Hematopoietic multipotent progenitor cell treated with erythropoietin and hydrocortisone succinate and interleukin-3 and kit ligand, for 8 days (in vitro differentiated cells): ENCODE measurements around the gene NRIP3.

ENCODE experiments used
- DNase-seq: peaks from one replicate; pipeline ENCODE4 v3.0.0-alpha.2; 2015

NRIP3 gene

GRCh38 chr11:9003573-9004182 lies at the start of gene NRIP3:
Gene NRIP3 (minus strand): TSS chr11:9004001. CDS start chr11:9003935, 66 bp downstream.
- peak; percentile 52 for DNase-seq

GRCh38 chr11:9052316-9052715 lies 48.5 kb upstream of the NRIP3 start:
- no peak for DNase-seq

- DNase-seq, result no peak
These were observed 46.2 kb upstream of the NRIP3 start for GRCh38 chr11:9049959-9050358.

GRCh38 chr11:9047964-9048523 lies 44.2 kb upstream of the NRIP3 start:
- DNase-seq, result no peak

GRCh38 chr11:9046481-9046880 lies 42.7 kb upstream of the NRIP3 start:
- no peak for DNase-seq

- no peak for DNase-seq
These were observed 38.7 kb upstream of the NRIP3 start for GRCh38 chr11:9042488-9042887.

GRCh38 chr11:9041747-9042146 lies 37.9 kb upstream of the NRIP3 start:
- no peak for DNase-seq

- no peak for DNase-seq
These were observed 36.6 kb upstream of the NRIP3 start for GRCh38 chr11:9040410-9040809.

GRCh38 chr11:9039863-9040262 lies 36.1 kb upstream of the NRIP3 start:
- DNase-seq, result no peak

GRCh38 chr11:9039198-9039597 lies 35.4 kb upstream of the NRIP3 start:
- DNase-seq, result no peak

GRCh38 chr11:9038541-9038940 lies 34.7 kb upstream of the NRIP3 start:
- no peak for DNase-seq

GRCh38 chr11:9037963-9038362 lies 34.2 kb upstream of the NRIP3 start:
- no peak for DNase-seq

- DNase-seq, result no peak
These were observed 33.4 kb upstream of the NRIP3 start for GRCh38 chr11:9037046-9037780.

- no peak for DNase-seq
These were observed 26.8 kb upstream of the NRIP3 start for GRCh38 chr11:9030601-9031000.

GRCh38 chr11:9029422-9029821 lies 25.6 kb upstream of the NRIP3 start:
- DNase-seq, result no peak

- DNase-seq, result no peak
These were observed 24.8 kb upstream of the NRIP3 start for GRCh38 chr11:9028581-9028980.

GRCh38 chr11:9025101-9025850 lies 21.5 kb upstream of the NRIP3 start:
- DNase-seq, result no peak

- no peak for DNase-seq
These were observed 19.3 kb upstream of the NRIP3 start for GRCh38 chr11:9022961-9023680.

- no peak for DNase-seq
These were observed 17.1 kb upstream of the NRIP3 start for GRCh38 chr11:9020916-9021315.

- DNase-seq, result no peak
These were observed 16.1 kb upstream of the NRIP3 start for GRCh38 chr11:9019861-9020260.

GRCh38 chr11:9017773-9018172 lies 14.0 kb upstream of the NRIP3 start:
- DNase-seq, result no peak

GRCh38 chr11:9016916-9017642 lies 13.3 kb upstream of the NRIP3 start:
- no peak for DNase-seq
